RPMI8226 (cell line): ENCODE measurements around the gene LHX1.

Experiments
- DNase-seq: peaks from one replicate; pipeline ENCODE4 v3.0.0-alpha.2; 2015

Gene LHX1

GRCh38 chr17:36975922-36976515 lies 38.7 kb downstream of the LHX1 start:
- no peak for DNase-seq

- DNase-seq: no peak
Measured at GRCh38 chr17:36977066-36977465, 39.8 kb downstream of the LHX1 start.

- DNase-seq: no peak
Measured at GRCh38 chr17:36977568-36977967, 40.3 kb downstream of the LHX1 start.

- DNase-seq: no peak
Measured at GRCh38 chr17:36978810-36979564, 41.7 kb downstream of the LHX1 start.

GRCh38 chr17:36979565-36979941 lies 42.3 kb downstream of the LHX1 start:
- no peak for DNase-seq

- DNase-seq: no peak
Measured at GRCh38 chr17:36980280-36980761, 43.0 kb downstream of the LHX1 start.

- no peak for DNase-seq
Measured at GRCh38 chr17:36983618-36984017, 46.3 kb downstream of the LHX1 start.

- DNase-seq: no peak
Measured at GRCh38 chr17:36989173-36989572, 51.9 kb downstream of the LHX1 start.

GRCh38 chr17:36992701-36993100 lies 55.4 kb downstream of the LHX1 start:
- DNase-seq: no peak

GRCh38 chr17:36993227-36993626 lies 56.0 kb downstream of the LHX1 start:
- DNase-seq: no peak
